ENCODE data around the gene WASF2. TPM values are rescaled to one million over a fixed set of nuclear protein-coding genes. Genes with fewer than 3 reads are reported as not detected.
"Not testable (repeated sequence)": the region's sequence is repeated elsewhere in the genome, so short reads cannot be mapped to it uniquely, and the experiment has no call there.

The WASF2 gene
- total and polyA plus RNA-seq, 9 donors = 22.4 to 99.8 (median 72.4) TPM

DNA sequence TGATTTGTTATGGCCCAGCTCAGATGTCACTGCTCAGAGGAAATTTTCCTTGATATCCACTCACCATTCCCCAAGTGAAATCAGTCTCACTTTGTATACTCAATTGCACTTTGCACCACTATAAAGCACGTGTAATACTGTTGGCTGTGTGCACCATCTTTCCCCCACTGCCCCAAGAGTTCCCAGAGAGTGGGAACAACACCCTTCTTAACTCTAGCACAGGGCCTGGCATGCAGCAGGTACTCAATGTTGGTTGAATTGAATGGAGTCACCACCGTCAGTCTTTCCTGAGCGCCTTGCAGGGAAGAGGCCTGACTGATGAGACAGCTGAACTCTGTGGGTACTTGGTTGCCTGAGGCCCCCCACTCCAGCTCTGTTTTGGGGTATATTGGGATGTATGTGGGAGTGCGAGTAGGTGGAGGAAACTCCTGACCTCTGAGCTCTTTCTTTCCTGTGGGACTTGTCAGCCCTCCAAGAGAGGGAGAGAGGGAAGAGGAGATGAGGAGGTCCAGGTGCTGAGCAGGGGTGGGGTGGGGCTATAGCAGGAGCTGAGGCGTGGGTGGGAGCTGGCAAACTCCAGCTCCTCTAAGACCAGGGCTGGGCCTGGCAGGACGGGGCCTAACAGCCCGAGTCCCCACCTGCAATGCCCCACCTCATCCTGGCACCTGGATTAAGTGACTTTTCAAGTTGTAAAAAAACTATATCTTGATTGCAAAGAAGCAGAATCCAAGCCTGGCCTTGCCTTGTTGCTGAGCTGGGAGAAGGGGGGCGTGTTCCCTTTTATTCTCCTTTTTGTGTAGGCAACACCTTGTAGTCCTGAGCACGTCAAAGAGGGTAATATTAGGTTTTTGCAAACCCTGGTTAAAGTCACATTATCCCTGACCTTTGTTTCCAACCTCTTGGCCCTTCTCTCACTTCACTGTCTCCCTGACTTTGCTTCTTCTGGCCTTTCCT is 19.4 kb upstream of the WASF2 start:
- no peaks in the 10 kb centered on the region for H3K36me3 ChIP-seq (ENCODE audit: control insufficient read depth, insufficient read depth, low read length)
- no peak overlapping the region for H3K4me3 ChIP-seq (ENCODE audit: low read length)
- peaks cover 50% of the 10 kb centered on the region for H3K4me1 ChIP-seq (ENCODE audit: control insufficient read depth, insufficient read depth, low read length)
- no peaks in the 10 kb centered on the region for H3K9me3 ChIP-seq (replicated peaks; ENCODE audit: control insufficient read depth, low read depth, low read length)
- DNase-seq = peak; percentile 60
- WGBS (ENCODE audit: insufficient coverage) = 46% methylated on average over 4 of the region's 9 CpGs
- H3K27me3 ChIP-seq (ENCODE audit: control insufficient read depth, insufficient read depth, low read length) = no peaks in the 10 kb centered on the region
- no peak overlapping the region for H3K27ac ChIP-seq (ENCODE audit: low read length)

DNA sequence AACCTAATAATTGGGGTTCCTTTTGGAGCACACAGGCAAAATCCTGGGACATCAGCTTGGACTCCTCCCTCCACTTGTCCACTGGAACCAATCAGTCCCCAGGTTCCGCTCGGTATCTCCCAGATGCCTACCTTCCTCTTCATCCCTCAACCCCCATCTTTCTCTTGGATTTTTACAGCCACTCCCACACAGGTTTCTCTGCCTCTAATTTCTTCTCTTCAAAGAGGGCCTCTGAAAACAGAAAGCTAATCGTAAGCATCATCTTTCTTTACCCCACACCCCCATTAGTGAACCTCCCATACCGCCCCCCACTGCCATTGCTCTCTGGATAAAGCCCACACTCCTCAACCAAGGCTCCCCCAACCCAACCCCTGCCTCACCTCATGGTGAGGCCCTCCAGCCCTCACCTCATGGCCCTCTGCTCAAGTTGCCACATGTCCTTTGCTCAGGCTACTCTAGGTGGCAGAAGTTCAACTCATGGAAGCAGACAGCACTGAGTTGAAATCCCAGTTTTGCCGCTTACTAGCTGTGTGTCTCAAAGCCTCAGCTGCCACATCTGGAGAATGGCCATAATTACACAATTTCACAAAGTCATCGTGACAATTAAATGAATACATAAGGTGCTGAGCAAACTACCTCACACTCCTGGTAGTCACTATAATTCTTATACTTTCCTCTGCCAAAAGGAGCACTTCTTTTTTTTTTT is 18.1 kb upstream of the WASF2 start:
- Histone ChIP-seq H3K4me3 (ENCODE audit: low read length) (no peak overlapping the region), H3K27ac (ENCODE audit: low read length) (peak overlapping the region; percentile 6), H3K4me1 (ENCODE audit: control insufficient read depth, insufficient read depth, low read length) (peaks cover 49% of the 10 kb centered on the region), H3K9me3 (replicated peaks; ENCODE audit: control insufficient read depth, low read depth, low read length) (no peaks in the 10 kb centered on the region), H3K36me3 (ENCODE audit: control insufficient read depth, insufficient read depth, low read length) (no peaks in the 10 kb centered on the region), H3K27me3 (ENCODE audit: control insufficient read depth, insufficient read depth, low read length) (no peaks in the 10 kb centered on the region)
- 68% methylated on average over 5 of the region's 6 CpGs for WGBS (ENCODE audit: insufficient coverage)
- DNase-seq = peak; percentile 57

DNA sequence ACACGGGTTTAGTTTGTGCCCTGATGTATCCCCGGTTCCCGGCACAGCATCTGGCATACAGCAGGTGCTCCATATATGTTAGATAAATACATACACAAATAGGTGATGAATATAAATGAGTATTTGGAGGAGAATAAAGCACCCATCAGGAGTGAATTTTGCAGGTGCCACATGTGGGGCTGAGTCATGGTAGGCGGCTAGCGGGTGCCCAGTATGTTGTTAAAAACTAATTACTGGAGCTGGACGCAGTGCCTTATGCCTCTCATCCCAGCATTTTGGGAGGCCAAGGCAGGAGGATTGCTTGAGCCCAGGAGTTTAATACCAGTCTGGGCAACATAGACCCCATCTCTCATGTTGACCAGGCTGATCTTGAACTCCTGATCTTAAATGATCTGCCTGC is 16.7 kb upstream of the WASF2 start:
- WGBS (ENCODE audit: insufficient coverage) = 86% methylated on average over 3 of the region's 6 CpGs
- H3K36me3 ChIP-seq (ENCODE audit: control insufficient read depth, insufficient read depth, low read length) = no peaks in the 10 kb centered on the region
- no peaks in the 10 kb centered on the region for H3K27me3 ChIP-seq (ENCODE audit: control insufficient read depth, insufficient read depth, low read length)
- no peak overlapping the region for H3K4me3 ChIP-seq (ENCODE audit: low read length)
- no peak overlapping the region for H3K27ac ChIP-seq (ENCODE audit: low read length)
- peaks cover 58% of the 10 kb centered on the region for H3K4me1 ChIP-seq (ENCODE audit: control insufficient read depth, insufficient read depth, low read length)
- no peak for DNase-seq
- H3K9me3 ChIP-seq (replicated peaks; ENCODE audit: control insufficient read depth, low read depth, low read length) = no peaks in the 10 kb centered on the region

DNA sequence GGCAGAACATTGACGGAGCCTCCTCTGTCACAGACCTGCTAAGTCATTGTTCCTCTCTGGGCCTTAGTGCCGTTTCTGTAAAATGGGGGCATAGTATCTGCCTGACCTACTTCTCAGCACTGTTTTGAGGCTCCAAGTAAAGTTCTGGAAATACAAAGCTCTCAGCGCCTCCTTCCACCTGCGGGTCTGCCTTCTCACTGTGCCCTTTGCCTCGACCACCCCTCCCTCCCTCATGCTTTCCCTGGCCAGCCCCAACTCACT is 15.4 kb upstream of the WASF2 start:
- DNase-seq = no peak
- no peak overlapping the region for H3K4me3 ChIP-seq (ENCODE audit: low read length)

DNA sequence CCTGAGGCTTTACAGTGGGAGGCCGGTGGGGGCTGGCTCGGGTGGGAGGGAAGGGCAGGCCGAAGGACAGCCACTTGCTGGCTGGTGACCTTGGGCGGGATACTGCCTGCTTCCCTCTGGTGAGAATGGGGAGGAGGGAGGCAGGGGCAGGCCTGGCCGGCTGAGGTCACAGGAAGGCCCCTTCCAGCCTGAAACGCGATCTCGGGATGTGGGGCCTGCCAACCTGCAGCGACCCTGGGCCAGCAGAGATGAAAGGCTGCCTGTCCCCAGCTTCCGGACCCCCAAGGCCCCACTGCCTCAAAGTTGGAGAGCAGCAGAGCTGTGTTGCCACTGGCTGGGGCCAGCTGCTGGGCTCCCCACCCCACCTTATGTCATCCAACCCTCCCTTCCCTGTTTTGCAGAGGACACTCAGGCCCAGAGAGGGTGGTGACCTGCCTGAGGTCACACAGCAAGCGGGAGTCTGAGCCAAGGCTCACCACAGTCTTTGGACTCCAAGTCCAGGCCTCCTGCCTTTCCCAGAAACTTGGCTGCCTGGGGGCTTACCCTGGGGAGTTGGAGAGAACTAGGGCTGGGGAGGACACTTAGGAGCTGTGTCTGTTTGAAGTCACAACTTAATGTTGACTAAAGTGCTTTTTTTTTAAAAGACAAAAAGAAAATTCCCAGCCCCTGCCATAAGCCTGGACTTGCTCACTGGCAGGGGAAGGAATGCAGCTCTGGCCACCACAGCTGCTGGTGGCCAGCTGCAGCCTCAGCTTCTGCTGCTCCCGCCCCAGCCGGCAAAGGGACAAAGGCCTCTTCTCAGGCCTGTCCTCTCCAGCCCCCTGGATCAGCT is 14.8 kb upstream of the WASF2 start:
- peak; percentile 97 for DNase-seq
- Histone ChIP-seq H3K36me3 (ENCODE audit: control insufficient read depth, insufficient read depth, low read length) (no peaks in the 10 kb centered on the region), H3K9me3 (replicated peaks; ENCODE audit: control insufficient read depth, low read depth, low read length) (no peaks in the 10 kb centered on the region), H3K27ac (ENCODE audit: low read length) (peak overlapping the region; percentile 98), H3K4me1 (ENCODE audit: control insufficient read depth, insufficient read depth, low read length) (peaks cover 58% of the 10 kb centered on the region), H3K4me3 (ENCODE audit: low read length) (no peak overlapping the region), H3K27me3 (ENCODE audit: control insufficient read depth, insufficient read depth, low read length) (no peaks in the 10 kb centered on the region)
- WGBS (ENCODE audit: insufficient coverage) = 3% methylated on average over 11 of the region's 13 CpGs

More for the DNA sequence above, 15.4 kb upstream of the WASF2 start:
- peaks cover 58% of the 10 kb centered on the region for H3K4me1 ChIP-seq (ENCODE audit: control insufficient read depth, insufficient read depth, low read length)
- no peaks in the 10 kb centered on the region for H3K36me3 ChIP-seq (ENCODE audit: control insufficient read depth, insufficient read depth, low read length)
- no peaks in the 10 kb centered on the region for H3K9me3 ChIP-seq (replicated peaks; ENCODE audit: control insufficient read depth, low read depth, low read length)
- 69% methylated on average over 3 of the region's 5 CpGs for WGBS (ENCODE audit: insufficient coverage)
- no peaks in the 10 kb centered on the region for H3K27me3 ChIP-seq (ENCODE audit: control insufficient read depth, insufficient read depth, low read length)
- H3K27ac ChIP-seq (ENCODE audit: low read length) = peak overlapping the region; percentile 98

DNA sequence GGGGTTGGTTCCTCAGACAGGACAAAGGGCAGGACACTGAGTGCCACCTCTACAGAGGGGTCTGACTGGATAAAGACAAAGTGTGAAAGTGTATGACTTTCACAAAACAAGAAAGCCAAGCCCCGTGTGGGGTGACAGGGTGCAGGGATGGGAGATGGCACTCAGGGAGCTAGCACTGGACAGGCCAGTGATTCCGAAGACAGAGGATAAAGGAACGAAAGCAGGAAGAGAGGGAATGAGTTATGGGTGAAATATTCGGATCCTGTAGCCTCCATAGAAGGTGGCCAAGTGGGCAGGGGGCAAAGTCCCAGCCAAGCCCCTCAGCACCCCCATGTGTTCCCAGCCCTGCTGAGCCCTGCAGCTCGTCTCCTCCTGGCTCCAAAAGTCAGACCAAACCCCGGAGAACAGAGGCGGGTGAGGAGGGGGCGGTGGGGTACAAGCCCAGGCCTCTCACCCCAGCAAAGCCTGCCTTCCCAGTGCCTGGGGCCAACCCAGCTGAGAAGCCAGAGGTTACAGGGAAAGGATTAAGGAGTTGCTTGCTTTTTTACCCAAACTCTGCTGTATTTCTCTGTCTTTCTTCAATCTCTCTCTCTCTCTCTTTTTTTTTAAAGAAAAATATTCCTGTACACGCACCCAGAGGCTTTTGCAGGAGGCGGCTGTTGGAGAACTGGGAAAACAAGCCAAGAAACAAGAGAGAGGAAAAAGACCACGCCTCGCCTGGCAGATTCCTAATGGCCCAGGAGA is 14.0 kb upstream of the WASF2 start:
- Histone ChIP-seq H3K27ac (ENCODE audit: low read length) (peak overlapping the region; percentile 98), H3K36me3 (ENCODE audit: control insufficient read depth, insufficient read depth, low read length) (no peaks in the 10 kb centered on the region), H3K9me3 (replicated peaks; ENCODE audit: control insufficient read depth, low read depth, low read length) (no peaks in the 10 kb centered on the region), H3K27me3 (ENCODE audit: control insufficient read depth, insufficient read depth, low read length) (no peaks in the 10 kb centered on the region), H3K4me3 (ENCODE audit: low read length) (no peak overlapping the region), H3K4me1 (ENCODE audit: control insufficient read depth, insufficient read depth, low read length) (peaks cover 51% of the 10 kb centered on the region)
- DNase-seq = peak; percentile 99
- WGBS (ENCODE audit: insufficient coverage) = 12% methylated on average over 3 of the region's 12 CpGs

DNA sequence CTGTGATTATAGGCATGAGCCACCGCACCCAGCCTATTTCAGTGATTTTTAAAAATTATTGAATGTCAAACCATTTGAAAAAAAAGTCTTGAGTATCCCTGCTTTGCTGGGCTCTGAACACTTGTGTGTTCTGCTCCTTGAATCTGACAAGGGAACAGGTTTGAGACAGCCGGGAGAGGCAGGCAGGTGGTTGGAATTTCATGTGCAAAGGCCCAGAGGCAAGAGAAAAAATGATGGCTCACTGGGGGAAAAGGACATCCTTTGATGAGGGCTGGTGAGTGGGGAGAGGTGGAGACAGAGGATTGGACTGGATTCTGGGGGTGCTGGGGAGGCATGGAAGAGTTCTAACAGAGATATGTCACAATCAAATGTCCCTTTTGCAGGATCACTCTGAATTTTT is 13.1 kb upstream of the WASF2 start:
- 82% methylated on average over 1 of the region's 2 CpGs for WGBS (ENCODE audit: insufficient coverage)
- Histone ChIP-seq H3K36me3 (ENCODE audit: control insufficient read depth, insufficient read depth, low read length) (no peaks in the 10 kb centered on the region), H3K4me1 (ENCODE audit: control insufficient read depth, insufficient read depth, low read length) (peaks cover 43% of the 10 kb centered on the region), H3K27me3 (ENCODE audit: control insufficient read depth, insufficient read depth, low read length) (no peaks in the 10 kb centered on the region), H3K4me3 (ENCODE audit: low read length) (no peak overlapping the region), H3K27ac (ENCODE audit: low read length) (peak overlapping the region; percentile 37), H3K9me3 (replicated peaks; ENCODE audit: control insufficient read depth, low read depth, low read length) (no peaks in the 10 kb centered on the region)
- no peak for DNase-seq

DNA sequence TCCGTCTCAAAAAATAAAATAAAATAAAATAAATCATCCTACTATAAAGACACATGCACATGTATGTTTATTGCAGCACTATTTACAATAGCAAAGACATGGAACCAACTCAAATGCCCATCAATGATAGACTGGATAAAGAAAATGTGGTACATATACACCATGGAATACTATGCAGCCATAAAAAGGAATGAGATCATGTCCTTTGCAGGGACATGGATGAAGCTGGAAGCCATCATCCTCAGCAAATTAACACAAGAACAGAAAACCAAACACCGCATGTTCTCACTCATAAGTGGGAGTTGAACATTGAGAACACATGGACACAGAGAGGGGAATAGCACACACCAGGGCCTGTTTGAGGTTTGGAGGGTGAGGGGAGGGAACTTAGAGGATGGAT is 11.2 kb upstream of the WASF2 start:
- H3K27ac ChIP-seq (ENCODE audit: low read length); H3K36me3 ChIP-seq (ENCODE audit: control insufficient read depth, insufficient read depth, low read length); H3K9me3 ChIP-seq (replicated peaks; ENCODE audit: control insufficient read depth, low read depth, low read length); H3K27me3 ChIP-seq (ENCODE audit: control insufficient read depth, insufficient read depth, low read length); DNase-seq; H3K4me3 ChIP-seq (ENCODE audit: low read length): not testable (repeated sequence)
- no CpG with 5 or more reads among the region's 2 CpGs for WGBS (ENCODE audit: insufficient coverage)
- H3K4me1 ChIP-seq (ENCODE audit: control insufficient read depth, insufficient read depth, low read length) = peaks cover 43% of the 10 kb centered on the region

DNA sequence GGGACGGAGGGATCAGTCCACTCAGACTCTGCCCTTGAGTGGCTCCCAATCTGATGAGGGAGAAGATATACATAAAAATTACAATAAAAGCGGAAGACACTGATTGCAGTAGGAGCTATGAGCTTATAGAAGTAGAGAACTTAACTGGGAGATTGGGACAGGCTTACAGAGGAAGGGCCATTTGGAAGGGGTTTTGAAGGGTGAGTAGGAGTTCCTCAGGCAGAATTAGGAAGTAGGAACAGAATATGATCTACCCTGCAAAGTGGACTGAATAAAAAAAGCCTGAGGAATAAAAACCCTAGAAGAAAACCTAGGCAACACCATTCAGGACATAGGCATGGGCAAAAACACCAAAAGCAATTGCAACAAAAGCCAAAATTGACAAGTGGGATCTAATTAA is 9.2 kb upstream of the WASF2 start:
- no peak overlapping the region for H3K4me3 ChIP-seq (ENCODE audit: low read length)
- no peak overlapping the region for H3K27ac ChIP-seq (ENCODE audit: low read length)
- peaks cover 25% of the 10 kb centered on the region for H3K4me1 ChIP-seq (ENCODE audit: control insufficient read depth, insufficient read depth, low read length)
- WGBS (ENCODE audit: insufficient coverage) = 100% methylated on average over 1 of the region's 2 CpGs
- no peak for DNase-seq
- no peaks in the 10 kb centered on the region for H3K36me3 ChIP-seq (ENCODE audit: control insufficient read depth, insufficient read depth, low read length)
- H3K9me3 ChIP-seq (replicated peaks; ENCODE audit: control insufficient read depth, low read depth, low read length) = no peaks in the 10 kb centered on the region
- H3K27me3 ChIP-seq (ENCODE audit: control insufficient read depth, insufficient read depth, low read length) = no peaks in the 10 kb centered on the region

All from muscle of leg (tissue), 11 donors.